Measurements from ENCODE around the gene KCNAB1. TPM values are rescaled to one million over a fixed set of nuclear protein-coding genes. Genes with fewer than 3 reads are reported as not detected.

KCNAB1 gene
- total RNA-seq, 1 experiment from 2014 or later = 1.4 TPM

GRCh38 chr3:156456771-156457224 lies 336.4 kb downstream of the KCNAB1 start:
- Histone ChIP-seq H3K4me3 (peak overlapping the region; percentile 38; the same call in 1 of the 2 replicates), H3K4me2 (peak overlapping the region; percentile 60), H3K9me3 (ENCODE audit: insufficient read depth, low read depth) (no peaks in the 10 kb centered on the region; the same call in 1 of the 2 replicates), H3K79me2 (ENCODE audit: low read depth) (no peaks in the 10 kb centered on the region), H3K4me1 (replicated peaks; ENCODE audit: insufficient read depth) (peaks cover 22% of the 10 kb centered on the region), H2AFZ (peak overlapping the region; percentile 80), H4K20me1 (ENCODE audit: insufficient read depth) (no peaks in the 10 kb centered on the region), H3K27me3 (ENCODE audit: insufficient read depth, low read depth) (no peaks in the 10 kb centered on the region), H3K27ac (peak overlapping the region; percentile 74), H3K36me3 (ENCODE audit: low read depth) (no peaks in the 10 kb centered on the region), H3K9me2 (ENCODE audit: insufficient read depth) (no peaks in the 10 kb centered on the region), H3F3A (ENCODE audit: insufficient read depth, low read depth) (peaks cover 14% of the 10 kb centered on the region)
- no TSS peak for BruUV-seq (replicated peaks)
- TF ChIP-seq CTCF (conservative IDR thresholded peaks at IDR 0.05) (no peak), EZH2 (IDR thresholded peaks at IDR 0.05; ENCODE audit: low read depth) (no peak)
- POLR2A ChIA-PET (ENCODE audit: unreplicated experiment) = interaction anchor here (0.6 to 0.9 kb wide), 5 partner anchors 40 to 380 kb away, joined by 4 to 15 read pairs (median 5); no protein-coding TSS in a partner anchor
- DNase-seq = peak; percentile 72 to 87
- CTCF ChIA-PET = interaction anchor here (0.8 kb wide), 1 partner anchor 681 kb away, joined by 3 read pairs; no protein-coding TSS in a partner anchor
- intact Hi-C loops (cut with micrococcal nuclease; ENCODE audit: unreplicated experiment) = loop anchor here (2.0 to 10.0 kb wide), 4 partner anchors 28 to 674 kb away; partner anchors contain the start of gene TIPARP

GRCh38 chr3:156459434-156459833 lies 339.1 kb downstream of the KCNAB1 start:
- no peak overlapping the region for H2AFZ ChIP-seq
- H3K4me1 ChIP-seq (replicated peaks; ENCODE audit: insufficient read depth) = peaks cover 22% of the 10 kb centered on the region
- H3K27ac ChIP-seq = no peak overlapping the region
- H3K9me3 ChIP-seq (ENCODE audit: insufficient read depth, low read depth) = no peaks in the 10 kb centered on the region; the same call in 1 of the 2 replicates
- no peaks in the 10 kb centered on the region for H3K27me3 ChIP-seq (ENCODE audit: insufficient read depth, low read depth)
- peaks cover 14% of the 10 kb centered on the region for H3F3A ChIP-seq (ENCODE audit: insufficient read depth, low read depth)
- intact Hi-C loops (cut with micrococcal nuclease; ENCODE audit: unreplicated experiment) = loop anchor here (10.0 kb wide), 1 partner anchor 215 kb away; the partner anchor contains the start of gene TIPARP
- TF ChIP-seq EZH2 (IDR thresholded peaks at IDR 0.05; ENCODE audit: low read depth) = no peak
- TF ChIP-seq CTCF (conservative IDR thresholded peaks at IDR 0.05) = no peak
- no peaks in the 10 kb centered on the region for H3K9me2 ChIP-seq (ENCODE audit: insufficient read depth)
- no peak overlapping the region for H3K4me3 ChIP-seq
- no peaks in the 10 kb centered on the region for H4K20me1 ChIP-seq (ENCODE audit: insufficient read depth)
- CTCF ChIA-PET = no interaction called here
- DNase-seq = peak in 1 of 2 experiments; percentile 13
- no peaks in the 10 kb centered on the region for H3K36me3 ChIP-seq (ENCODE audit: low read depth)
- no peaks in the 10 kb centered on the region for H3K79me2 ChIP-seq (ENCODE audit: low read depth)
- no peak overlapping the region for H3K4me2 ChIP-seq
- POLR2A ChIA-PET (ENCODE audit: unreplicated experiment) = no interaction called here
- no TSS peak for BruUV-seq (replicated peaks)

- Histone ChIP-seq H2AFZ (no peak overlapping the region), H3K4me1 (replicated peaks; ENCODE audit: insufficient read depth) (peaks cover 22% of the 10 kb centered on the region), H3K27me3 (ENCODE audit: insufficient read depth, low read depth) (no peaks in the 10 kb centered on the region), H3K9me2 (ENCODE audit: insufficient read depth) (no peaks in the 10 kb centered on the region), H3K9me3 (ENCODE audit: insufficient read depth, low read depth) (no peaks in the 10 kb centered on the region; the same call in 1 of the 2 replicates), H3K79me2 (ENCODE audit: low read depth) (no peaks in the 10 kb centered on the region), H4K20me1 (ENCODE audit: insufficient read depth) (no peaks in the 10 kb centered on the region), H3K36me3 (ENCODE audit: low read depth) (no peaks in the 10 kb centered on the region), H3K27ac (no peak overlapping the region), H3F3A (ENCODE audit: insufficient read depth, low read depth) (peaks cover 14% of the 10 kb centered on the region), H3K4me3 (no peak overlapping the region), H3K4me2 (no peak overlapping the region)
- POLR2A ChIA-PET (ENCODE audit: unreplicated experiment) = no interaction called here
- intact Hi-C loops (cut with micrococcal nuclease; ENCODE audit: unreplicated experiment) = no loop called here
- DNase-seq = peak in 1 of 2 experiments; percentile 31
- BruUV-seq (replicated peaks) = no TSS peak
- CTCF ChIA-PET = no interaction called here
- TF ChIP-seq EZH2 (IDR thresholded peaks at IDR 0.05; ENCODE audit: low read depth) (no peak), CTCF (conservative IDR thresholded peaks at IDR 0.05) (no peak)
Measured at GRCh38 chr3:156460206-156460611, 339.8 kb downstream of the KCNAB1 start.

Data from PC-9 (cell line).